ENCODE results near the gene LRIG1.

Gene LRIG1

DNA sequence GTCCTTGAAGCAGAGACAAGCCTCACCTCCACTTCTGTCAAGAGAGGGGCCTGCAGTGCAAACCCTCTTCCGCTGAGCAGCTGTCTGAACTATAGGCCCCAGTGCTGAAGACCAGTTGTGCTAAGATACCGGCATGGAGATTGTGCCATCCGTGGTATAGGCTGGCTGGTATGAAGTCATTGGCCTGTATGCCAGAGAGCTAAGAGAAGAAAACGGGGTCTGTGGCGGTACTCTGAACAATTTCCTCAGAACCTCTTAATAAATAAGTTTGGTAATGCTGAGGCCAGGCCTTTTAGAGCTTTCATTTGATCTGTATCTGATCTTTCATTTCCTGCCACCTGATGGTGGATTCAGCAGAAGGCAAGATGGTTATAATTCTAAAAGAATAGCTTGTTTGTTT, 123.0 kb downstream of the LRIG1 start:
- H3K79me2 ChIP-seq (ENCODE audit: insufficient read depth, low read length) = no peaks in the 10 kb centered on the region
- peak overlapping the region; percentile 57 for H3K27ac ChIP-seq (ENCODE audit: low read length)
- H3K4me1 ChIP-seq (ENCODE audit: insufficient read depth, low read length) = peaks cover 16% of the 10 kb centered on the region
- H3K27me3 ChIP-seq (ENCODE audit: insufficient read depth, low read length, poor library complexity) = no peaks in the 10 kb centered on the region
- TF ChIP-seq, protein P1, sequence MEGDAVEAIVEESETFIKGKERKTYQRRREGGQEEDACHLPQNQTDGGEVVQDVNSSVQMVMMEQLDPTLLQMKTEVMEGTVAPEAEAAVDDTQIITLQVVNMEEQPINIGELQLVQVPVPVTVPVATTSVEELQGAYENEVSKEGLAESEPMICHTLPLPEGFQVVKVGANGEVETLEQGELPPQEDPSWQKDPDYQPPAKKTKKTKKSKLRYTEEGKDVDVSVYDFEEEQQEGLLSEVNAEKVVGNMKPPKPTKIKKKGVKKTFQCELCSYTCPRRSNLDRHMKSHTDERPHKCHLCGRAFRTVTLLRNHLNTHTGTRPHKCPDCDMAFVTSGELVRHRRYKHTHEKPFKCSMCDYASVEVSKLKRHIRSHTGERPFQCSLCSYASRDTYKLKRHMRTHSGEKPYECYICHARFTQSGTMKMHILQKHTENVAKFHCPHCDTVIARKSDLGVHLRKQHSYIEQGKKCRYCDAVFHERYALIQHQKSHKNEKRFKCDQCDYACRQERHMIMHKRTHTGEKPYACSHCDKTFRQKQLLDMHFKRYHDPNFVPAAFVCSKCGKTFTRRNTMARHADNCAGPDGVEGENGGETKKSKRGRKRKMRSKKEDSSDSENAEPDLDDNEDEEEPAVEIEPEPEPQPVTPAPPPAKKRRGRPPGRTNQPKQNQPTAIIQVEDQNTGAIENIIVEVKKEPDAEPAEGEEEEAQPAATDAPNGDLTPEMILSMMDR (IDR thresholded peaks at IDR 0.05; ENCODE audit: borderline replicate concordance, extremely low read depth, low read length, poor library complexity, severe bottlenecking) = no peak
- TF ChIP-seq EZH2 (IDR thresholded peaks at IDR 0.05; ENCODE audit: borderline replicate concordance, low read depth, low read length, severe bottlenecking) = no peak
- peaks cover 67% of the 10 kb centered on the region for H3K36me3 ChIP-seq (ENCODE audit: insufficient read depth, low read length)
- no peak overlapping the region for H2AFZ ChIP-seq (ENCODE audit: low read depth, low read length)
- no peak overlapping the region for H3K4me2 ChIP-seq (ENCODE audit: insufficient read depth, low read length)
- H3K9ac ChIP-seq (ENCODE audit: low read depth, low read length) = no peak overlapping the region
- DNase-seq = peak; percentile 37
- no peaks in the 10 kb centered on the region for H3K9me3 ChIP-seq (ENCODE audit: insufficient read depth, low read length, severe bottlenecking)
- H4K20me1 ChIP-seq (ENCODE audit: insufficient read depth, low read length) = no peaks in the 10 kb centered on the region
- no peak overlapping the region for H3K4me3 ChIP-seq (ENCODE audit: low read depth in 1 of 2, low read length in 2 of 2)
- peak; percentile 77 for ATAC-seq (ENCODE audit: insufficient read depth, low read depth)

DNA sequence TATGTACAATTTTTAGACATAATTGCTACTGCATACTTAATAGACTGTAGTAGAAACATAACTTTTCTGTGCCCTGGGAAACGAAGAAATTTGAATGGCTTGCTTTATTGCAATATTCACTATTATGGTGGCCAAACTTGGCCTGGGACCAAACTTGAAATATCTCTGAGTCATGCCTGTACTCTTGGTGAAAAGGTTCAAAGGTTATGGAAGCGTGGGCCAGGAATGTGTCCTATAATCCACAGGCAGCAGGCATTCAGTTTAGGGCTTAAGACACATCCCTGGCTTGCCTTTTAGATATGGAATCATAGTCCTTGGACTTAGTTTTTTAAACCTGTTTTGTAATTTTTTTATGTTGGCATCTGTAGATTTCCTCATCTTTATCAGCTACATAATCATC, 124.3 kb downstream of the LRIG1 start:
- Histone ChIP-seq H3K4me3 (ENCODE audit: low read depth in 1 of 2, low read length in 2 of 2) (no peak overlapping the region), H3K79me2 (ENCODE audit: insufficient read depth, low read length) (no peaks in the 10 kb centered on the region), H3K9ac (ENCODE audit: low read depth, low read length) (no peak overlapping the region), H3K9me3 (ENCODE audit: insufficient read depth, low read length, severe bottlenecking) (no peaks in the 10 kb centered on the region), H4K20me1 (ENCODE audit: insufficient read depth, low read length) (no peaks in the 10 kb centered on the region), H3K27me3 (ENCODE audit: insufficient read depth, low read length, poor library complexity) (no peaks in the 10 kb centered on the region), H3K36me3 (ENCODE audit: insufficient read depth, low read length) (peaks cover 56% of the 10 kb centered on the region), H3K27ac (ENCODE audit: low read length) (no peak overlapping the region), H3K4me1 (ENCODE audit: insufficient read depth, low read length) (peaks cover 16% of the 10 kb centered on the region), H3K4me2 (ENCODE audit: insufficient read depth, low read length) (no peak overlapping the region), H2AFZ (ENCODE audit: low read depth, low read length) (no peak overlapping the region)
- TF ChIP-seq EZH2 (IDR thresholded peaks at IDR 0.05; ENCODE audit: borderline replicate concordance, low read depth, low read length, severe bottlenecking) = no peak
- TF ChIP-seq, protein P1 (IDR thresholded peaks at IDR 0.05; ENCODE audit: borderline replicate concordance, extremely low read depth, low read length, poor library complexity, severe bottlenecking) = no peak
- ATAC-seq (ENCODE audit: insufficient read depth, low read depth) (no peak), DNase-seq (no peak)

DNA sequence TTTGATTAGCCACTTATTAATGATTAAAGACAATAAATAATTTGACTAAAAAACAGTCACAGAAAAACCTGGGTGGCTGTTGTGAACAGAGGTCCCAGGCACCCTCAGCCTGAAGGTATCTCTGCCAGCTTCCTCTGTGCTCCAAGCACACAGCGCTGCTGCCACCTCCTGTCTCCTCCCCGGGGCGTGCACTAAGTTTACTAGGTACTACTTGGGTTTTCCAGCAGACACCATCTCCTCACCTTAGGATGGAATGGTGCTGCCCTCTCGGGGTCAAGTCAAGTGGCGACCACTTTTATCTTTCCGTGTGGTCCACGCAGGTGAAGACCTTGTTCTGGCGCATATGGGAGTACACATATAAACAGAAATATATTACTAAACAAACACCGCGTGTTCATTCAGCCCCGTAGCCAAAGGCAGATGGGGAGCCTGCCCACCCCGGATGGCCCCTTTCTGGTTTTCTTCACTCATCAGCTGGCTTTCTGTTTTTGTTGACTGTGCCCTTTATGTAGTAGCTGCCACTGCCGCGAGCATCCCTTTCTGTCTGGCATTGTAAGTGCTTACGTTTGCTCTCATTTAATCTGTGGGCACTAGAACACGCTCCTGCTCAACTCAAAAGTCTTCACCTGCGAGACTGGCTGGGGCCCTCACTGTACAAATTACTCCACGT, 128.0 kb downstream of the LRIG1 start:
- no peaks in the 10 kb centered on the region for H3K79me2 ChIP-seq (ENCODE audit: insufficient read depth, low read length)
- H3K4me2 ChIP-seq (ENCODE audit: insufficient read depth, low read length) = no peak overlapping the region
- DNase-seq (peak; percentile 15), ATAC-seq (ENCODE audit: insufficient read depth, low read depth) (peak; percentile 58; the same call in 1 of the 3 replicates)
- H3K9me3 ChIP-seq (ENCODE audit: insufficient read depth, low read length, severe bottlenecking) = no peaks in the 10 kb centered on the region
- H3K27me3 ChIP-seq (ENCODE audit: insufficient read depth, low read length, poor library complexity) = no peaks in the 10 kb centered on the region
- no peak overlapping the region for H3K27ac ChIP-seq (ENCODE audit: low read length)
- peaks cover 9% of the 10 kb centered on the region for H3K4me1 ChIP-seq (ENCODE audit: insufficient read depth, low read length)
- H3K9ac ChIP-seq (ENCODE audit: low read depth, low read length) = no peak overlapping the region
- TF ChIP-seq, protein P1 (IDR thresholded peaks at IDR 0.05; ENCODE audit: borderline replicate concordance, extremely low read depth, low read length, poor library complexity, severe bottlenecking) = peak; percentile 45
- no peak for TF ChIP-seq EZH2 (IDR thresholded peaks at IDR 0.05; ENCODE audit: borderline replicate concordance, low read depth, low read length, severe bottlenecking)
- no peaks in the 10 kb centered on the region for H4K20me1 ChIP-seq (ENCODE audit: insufficient read depth, low read length)
- H3K36me3 ChIP-seq (ENCODE audit: insufficient read depth, low read length) = peaks cover 22% of the 10 kb centered on the region
- no peak overlapping the region for H2AFZ ChIP-seq (ENCODE audit: low read depth, low read length)
- no peak overlapping the region for H3K4me3 ChIP-seq (ENCODE audit: low read depth in 1 of 2, low read length in 2 of 2)
